WERI-Rb-1 (cell line): ENCODE results near the gene DYNLRB1.

Source experiments
- DNase-seq: peaks from one replicate; pipeline ENCODE4 v3.0.0-alpha.2; 2020
- H3K27ac ChIP-seq: fragments of 250-450 bp; sonication (Bioruptor Pico); 2 replicates; pipeline ENCODE4 v1.5.1; 2020; ENCODE audit warnings: mild to moderate bottlenecking, moderate library complexity
- H3K27me3 ChIP-seq: fragments of 250-450 bp; sonication (Bioruptor Pico); 2 replicates; pipeline ENCODE4 v1.5.1; 2021; ENCODE audit warnings: mild to moderate bottlenecking, low read depth, moderate library complexity; ENCODE audit not compliant: insufficient read depth, severe bottlenecking
- H3K36me3 ChIP-seq: fragments of 250-450 bp; sonication (Bioruptor Pico); 2 replicates; pipeline ENCODE4 v1.5.1; 2020; ENCODE audit warnings: mild to moderate bottlenecking, moderate library complexity
- H3K4me3 ChIP-seq: 2 replicates; pipeline ENCODE4 v1.5.1; 2011; ENCODE audit warnings: low read depth, mild to moderate bottlenecking, control low read depth, low read length
- H3K9me3 ChIP-seq: fragments of 250-450 bp; sonication (Bioruptor Pico); 2 replicates; pipeline ENCODE4 v1.5.1; 2021; ENCODE audit warnings: mild to moderate bottlenecking, moderate library complexity; ENCODE audit not compliant: severe bottlenecking
- CTCF ChIP-seq: IDR thresholded peaks from 2 replicates; pipeline ENCODE4 v1.5.1; 2011; ENCODE audit warnings: low read depth, mild to moderate bottlenecking, control low read depth, inconsistent platforms, low read length

The DYNLRB1 gene

GRCh38 chr20:34585019-34585418, 68.8 kb downstream of the DYNLRB1 start:
- H3K4me3 ChIP-seq: no peak overlapping the region
- H3K27ac ChIP-seq: no peak overlapping the region
- no peaks in the 10 kb centered on the region for H3K9me3 ChIP-seq
- peaks cover 12% of the 10 kb centered on the region for H3K36me3 ChIP-seq
- no peak for DNase-seq
- H3K27me3 ChIP-seq: no peaks in the 10 kb centered on the region
- TF ChIP-seq CTCF: no peak

DNA sequence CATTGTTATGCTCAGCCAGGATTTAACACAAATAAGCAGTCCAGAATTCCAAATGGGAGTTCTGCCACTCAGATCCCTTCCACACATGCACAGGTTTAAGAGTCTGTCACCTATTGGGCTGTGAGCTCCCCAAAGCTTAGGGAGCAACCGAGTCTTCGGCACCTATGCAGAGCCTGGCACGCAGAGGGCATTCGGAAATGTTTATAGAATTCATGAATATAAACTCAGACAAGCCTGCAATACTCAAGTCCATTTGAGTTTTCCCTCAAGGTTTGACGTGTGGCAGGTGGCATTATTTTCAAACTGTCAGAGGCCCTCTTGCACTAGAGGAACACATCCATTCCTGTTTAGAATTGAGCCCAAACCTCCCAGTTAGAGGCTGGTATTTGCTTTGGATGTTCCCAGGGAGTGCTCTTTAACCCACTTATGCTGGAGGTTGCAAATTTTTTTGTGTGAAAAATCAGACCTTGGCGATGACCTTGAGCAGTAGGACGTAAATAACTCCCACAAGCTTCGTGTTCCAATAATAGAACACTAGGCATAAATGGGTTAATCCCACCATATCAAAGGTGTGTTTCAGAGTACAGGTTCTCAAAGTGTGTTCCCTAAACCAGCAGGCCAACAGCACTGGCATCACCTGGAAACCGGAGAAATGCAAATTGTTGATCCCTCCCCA, 70.4 kb downstream of the DYNLRB1 start:
- no peaks in the 10 kb centered on the region for H3K27me3 ChIP-seq
- no peak overlapping the region for H3K27ac ChIP-seq
- DNase-seq: no peak
- TF ChIP-seq CTCF: no peak
- H3K36me3 ChIP-seq: peaks cover 12% of the 10 kb centered on the region
- H3K4me3 ChIP-seq: no peak overlapping the region
- H3K9me3 ChIP-seq: no peaks in the 10 kb centered on the region
